GM23338 (cell line): ENCODE measurements around the gene PFKFB3.

ENCODE experiments used
- CREB1 ChIP-seq: fragments of 250-450 bp; sonication (Bioruptor Pico); IDR thresholded peaks from 2 replicates; pipeline ENCODE4 v1.5.0; 2020; ENCODE audit warnings: low read depth, mild to moderate bottlenecking, moderate library complexity
- CTCF ChIP-seq, 2 experiments: fragments of 200-600 bp in 1 of 2; sonication (generic) in 1 of 2; conservative IDR thresholded peaks; 2 replicates each; pipeline versions ENCODE4 v1.5.1 to v1.6.1; 2016 to 2017; ENCODE audit warnings: antibody characterized with exemption in 2 of 2, low read depth in 2 of 2, mild to moderate bottlenecking in 2 of 2, moderate library complexity in 1 of 2
- ETS1 ChIP-seq: IDR thresholded peaks from 2 replicates; pipeline ENCODE4 v1.6.1; 2016; ENCODE audit warnings: antibody characterized with exemption
- EZH2phosphoT487 ChIP-seq: fragments of 200-600 bp; sonication (generic); IDR thresholded peaks from one replicate; pipeline ENCODE4 v1.8.1; 2018; ENCODE audit warnings: antibody characterized with exemption; ENCODE audit not compliant: unreplicated experiment
- JUNB ChIP-seq: IDR thresholded peaks from one replicate; pipeline ENCODE4 v1.6.1; 2016; ENCODE audit warnings: antibody characterized with exemption; ENCODE audit not compliant: unreplicated experiment
- POLR2AphosphoS5 ChIP-seq: IDR thresholded peaks from 2 replicates; pipeline ENCODE4 v1.6.1; 2016; ENCODE audit warnings: antibody characterized with exemption, low read depth
- STAT1 ChIP-seq: IDR thresholded peaks from one replicate; pipeline ENCODE4 v1.6.1; 2016; ENCODE audit warnings: antibody characterized with exemption; ENCODE audit not compliant: unreplicated experiment
- TF ChIP-seq, protein P1 (sequence below): IDR thresholded peaks from one replicate; pipeline ENCODE4 v1.6.1; 2018; ENCODE audit warnings: antibody characterized with exemption; ENCODE audit not compliant: unreplicated experiment

- TF ChIP-seq CREB1 (CRISPR knock-in tag) (no peak), ETS1 (no peak), CTCF (conservative IDR thresholded peaks at IDR 0.05; ENCODE audit: low read depth in 2 of 2) (no peak), POLR2AphosphoS5 (no peak), EZH2phosphoT487 (no peak), JUNB (no peak), STAT1 (no peak)
- TF ChIP-seq, protein P1, sequence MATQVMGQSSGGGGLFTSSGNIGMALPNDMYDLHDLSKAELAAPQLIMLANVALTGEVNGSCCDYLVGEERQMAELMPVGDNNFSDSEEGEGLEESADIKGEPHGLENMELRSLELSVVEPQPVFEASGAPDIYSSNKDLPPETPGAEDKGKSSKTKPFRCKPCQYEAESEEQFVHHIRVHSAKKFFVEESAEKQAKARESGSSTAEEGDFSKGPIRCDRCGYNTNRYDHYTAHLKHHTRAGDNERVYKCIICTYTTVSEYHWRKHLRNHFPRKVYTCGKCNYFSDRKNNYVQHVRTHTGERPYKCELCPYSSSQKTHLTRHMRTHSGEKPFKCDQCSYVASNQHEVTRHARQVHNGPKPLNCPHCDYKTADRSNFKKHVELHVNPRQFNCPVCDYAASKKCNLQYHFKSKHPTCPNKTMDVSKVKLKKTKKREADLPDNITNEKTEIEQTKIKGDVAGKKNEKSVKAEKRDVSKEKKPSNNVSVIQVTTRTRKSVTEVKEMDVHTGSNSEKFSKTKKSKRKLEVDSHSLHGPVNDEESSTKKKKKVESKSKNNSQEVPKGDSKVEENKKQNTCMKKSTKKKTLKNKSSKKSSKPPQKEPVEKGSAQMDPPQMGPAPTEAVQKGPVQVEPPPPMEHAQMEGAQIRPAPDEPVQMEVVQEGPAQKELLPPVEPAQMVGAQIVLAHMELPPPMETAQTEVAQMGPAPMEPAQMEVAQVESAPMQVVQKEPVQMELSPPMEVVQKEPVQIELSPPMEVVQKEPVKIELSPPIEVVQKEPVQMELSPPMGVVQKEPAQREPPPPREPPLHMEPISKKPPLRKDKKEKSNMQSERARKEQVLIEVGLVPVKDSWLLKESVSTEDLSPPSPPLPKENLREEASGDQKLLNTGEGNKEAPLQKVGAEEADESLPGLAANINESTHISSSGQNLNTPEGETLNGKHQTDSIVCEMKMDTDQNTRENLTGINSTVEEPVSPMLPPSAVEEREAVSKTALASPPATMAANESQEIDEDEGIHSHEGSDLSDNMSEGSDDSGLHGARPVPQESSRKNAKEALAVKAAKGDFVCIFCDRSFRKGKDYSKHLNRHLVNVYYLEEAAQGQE: no peak
Measured at GRCh38 chr10:6296828-6297251, 94.1 kb downstream of the PFKFB3 start.
